GM12864 (cell line): Measurements from ENCODE around the gene CRX.
"Not testable (repeated sequence)": the region's sequence is repeated elsewhere in the genome, so short reads cannot be mapped to it uniquely, and the experiment has no call there.

Experiments used
- DNase-seq: peaks from one replicate; pipeline ENCODE4 v3.0.0-alpha.2; 2011; ENCODE audit warnings: low read depth
- H3K4me3 ChIP-seq: 2 replicates; pipeline ENCODE4 v1.5.1; 2011; ENCODE audit warnings: mild to moderate bottlenecking, low read depth, low read length, control low read depth
- CTCF ChIP-seq: IDR thresholded peaks from 2 replicates; pipeline ENCODE4 v1.5.1; 2011; ENCODE audit warnings: low read depth, mild to moderate bottlenecking, moderate library complexity, low read length, control low read depth, inconsistent platforms; ENCODE audit errors: missing control alignments

Gene CRX

GRCh38 chr19:47821460-47822020, at the start of gene CRX:
CRX (plus strand) TSS chr19:47821937; CDS start chr19:47834444, 12,507 bp downstream.
- H3K4me3 ChIP-seq: no peak within 1 kb of the TSS
- no peak for DNase-seq
- TF ChIP-seq CTCF: no peak

- H3K4me3 ChIP-seq: no peak overlapping the region
- no peak for DNase-seq
- TF ChIP-seq CTCF: no peak
Observed at GRCh38 chr19:47776568-47776967, 45.2 kb upstream of the CRX start.

- H3K4me3 ChIP-seq: peak overlapping the region; percentile 75
- not testable (repeated sequence) for DNase-seq
Observed at GRCh38 chr19:47777245-47778048, 44.3 kb upstream of the CRX start.

- DNase-seq: peak; percentile 50
- no peak for TF ChIP-seq CTCF
- peak within 1 kb of the TSS; percentile 75 for H3K4me3 ChIP-seq
Observed at GRCh38 chr19:47778049-47778953, 43.4 kb upstream of the CRX start, which contains the start of gene SELENOW. SELENOW (plus strand) TSS chr19:47778703; CDS start chr19:47778786, 83 bp downstream.

- H3K4me3 ChIP-seq: peak overlapping the region; percentile 75
- TF ChIP-seq CTCF: no peak
- DNase-seq: no peak
Observed at GRCh38 chr19:47778954-47779351, 42.8 kb upstream of the CRX start.

- peak overlapping the region; percentile 75 for H3K4me3 ChIP-seq
- DNase-seq: no peak
- no peak for TF ChIP-seq CTCF
Observed at GRCh38 chr19:47779524-47780214, 42.1 kb upstream of the CRX start.
